Endometrium (tissue), 2 donors: Measurements from ENCODE around the gene GRID1.
"Not testable (repeated sequence)": the region's sequence is repeated elsewhere in the genome, so short reads cannot be mapped to it uniquely, and the experiment has no call there.

Source experiments
- FAIRE-seq: peaks from 2 replicates; lab custom pipeline; 2012; peaks lifted over from hg19 to GRCh38; lab: Jason Lieb, UNC
- donor health status: control.
- donor health status: control.

GRID1 gene

GRCh38 chr10:85789125-85789524 is 577.5 kb downstream of the GRID1 start:
- FAIRE-seq, result no peak

DNA sequence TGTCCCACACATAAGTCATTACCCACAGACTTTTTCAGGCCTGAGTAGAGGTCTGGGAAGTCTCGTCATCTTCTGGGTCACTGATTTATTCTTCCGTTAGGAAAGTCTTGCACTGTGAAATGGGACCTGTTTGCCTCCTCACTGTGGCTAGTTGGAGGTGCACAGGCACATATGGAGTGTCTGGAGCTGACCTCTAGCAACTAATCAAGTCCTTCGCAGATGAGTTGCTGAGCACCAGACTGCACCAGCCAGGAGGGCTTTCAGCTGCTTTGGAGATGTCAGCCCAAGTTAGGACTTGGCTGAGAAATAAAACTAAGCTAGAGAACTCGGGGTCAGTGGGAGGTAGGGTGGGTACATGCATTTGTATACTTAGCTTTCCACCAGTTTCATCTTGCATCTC is 578.0 kb downstream of the GRID1 start:
- no peak for FAIRE-seq

- no peak for FAIRE-seq
Measured at GRCh38 chr10:85787881-85788280, 578.7 kb downstream of the GRID1 start.

GRCh38 chr10:85787393-85787792 is 579.2 kb downstream of the GRID1 start:
- FAIRE-seq, result no peak

DNA sequence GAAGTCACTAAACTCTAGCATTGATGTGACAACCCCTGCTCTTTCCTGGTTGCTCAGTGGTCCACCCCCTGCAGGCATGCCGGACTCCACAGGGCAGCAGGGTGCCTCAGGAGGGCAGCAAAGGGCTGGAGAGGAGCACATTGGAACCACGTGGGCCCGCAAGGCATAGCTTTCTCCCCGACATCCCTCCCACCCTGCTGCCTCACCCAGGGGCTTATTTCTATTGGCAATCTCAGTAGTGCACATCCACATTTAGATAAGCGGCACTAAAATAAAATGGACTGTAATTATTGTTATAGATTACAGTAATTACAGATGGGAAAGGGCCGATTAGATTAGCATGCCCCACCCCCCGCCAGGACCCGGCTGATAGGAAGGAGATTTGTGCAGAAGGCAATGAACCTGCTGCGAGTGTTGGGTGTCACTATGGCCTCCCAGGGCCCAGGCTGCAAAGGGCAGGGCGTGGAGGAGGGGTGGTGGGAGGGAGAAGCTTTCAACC is 580.1 kb downstream of the GRID1 start:
- FAIRE-seq, result no peak

DNA sequence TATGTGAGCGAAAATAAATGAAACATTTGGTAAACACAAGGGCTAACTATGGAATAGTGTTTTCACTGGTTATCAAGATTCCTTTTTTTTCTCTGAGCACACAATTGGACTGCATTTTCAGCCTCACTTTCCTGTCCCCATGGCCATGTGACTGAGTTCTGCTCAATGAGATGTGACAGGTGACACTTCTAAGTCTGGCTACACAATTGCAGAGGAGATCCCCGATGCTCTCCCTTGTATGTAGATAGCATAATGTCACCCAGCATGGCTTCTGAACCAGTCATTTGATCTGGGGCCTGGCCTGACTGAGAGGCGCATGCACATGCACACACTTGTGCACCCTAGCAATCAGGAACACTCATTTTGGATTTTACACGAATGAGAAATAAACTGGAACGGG is 581.8 kb downstream of the GRID1 start:
- no peak for FAIRE-seq

- no peak for FAIRE-seq
Measured at GRCh38 chr10:85781404-85781803, 585.2 kb downstream of the GRID1 start.

DNA sequence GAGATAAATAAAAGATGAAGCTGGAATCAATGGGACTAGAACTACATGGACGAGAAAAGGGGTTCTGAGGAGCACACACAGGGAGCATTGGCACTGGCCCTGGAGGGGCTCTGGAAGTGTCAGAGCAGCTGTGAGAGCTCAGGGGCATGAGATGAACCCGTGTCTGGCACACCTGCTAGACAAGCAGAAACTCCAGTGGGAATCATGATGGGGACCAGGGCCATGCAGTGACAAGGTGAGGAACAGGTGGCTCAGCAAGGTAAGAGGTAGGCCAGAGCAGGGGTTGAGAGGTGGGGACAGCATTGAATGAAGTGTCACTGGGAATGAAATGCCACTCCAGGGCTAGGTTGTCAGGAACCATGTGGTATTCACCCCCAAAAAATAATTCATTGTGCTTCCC is 588.5 kb downstream of the GRID1 start:
- FAIRE-seq, result no peak

DNA sequence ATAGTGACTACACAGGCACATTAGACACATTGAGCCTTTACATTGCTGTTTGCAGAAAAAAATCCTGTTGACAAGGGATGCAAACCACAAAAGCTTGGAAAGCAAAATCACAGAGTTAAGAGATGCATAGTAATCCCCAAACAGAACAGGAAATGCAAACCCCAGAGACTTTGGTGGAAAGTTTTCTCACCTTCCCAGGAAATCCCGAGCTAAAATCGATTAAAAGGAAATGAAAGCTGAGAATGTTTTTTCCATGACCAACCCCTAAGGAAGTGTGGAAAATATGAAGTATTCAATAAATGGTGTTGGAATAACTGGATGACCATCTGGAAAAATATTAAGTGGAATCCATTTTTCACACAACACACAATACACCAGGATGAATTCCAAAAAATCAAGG is 598.7 kb downstream of the GRID1 start:
- FAIRE-seq, result no peak

- FAIRE-seq, result no peak
Measured at GRCh38 chr10:85764108-85764507, 602.5 kb downstream of the GRID1 start.

GRCh38 chr10:85761906-85762445 is 604.6 kb downstream of the GRID1 start:
- FAIRE-seq, result no peak

DNA sequence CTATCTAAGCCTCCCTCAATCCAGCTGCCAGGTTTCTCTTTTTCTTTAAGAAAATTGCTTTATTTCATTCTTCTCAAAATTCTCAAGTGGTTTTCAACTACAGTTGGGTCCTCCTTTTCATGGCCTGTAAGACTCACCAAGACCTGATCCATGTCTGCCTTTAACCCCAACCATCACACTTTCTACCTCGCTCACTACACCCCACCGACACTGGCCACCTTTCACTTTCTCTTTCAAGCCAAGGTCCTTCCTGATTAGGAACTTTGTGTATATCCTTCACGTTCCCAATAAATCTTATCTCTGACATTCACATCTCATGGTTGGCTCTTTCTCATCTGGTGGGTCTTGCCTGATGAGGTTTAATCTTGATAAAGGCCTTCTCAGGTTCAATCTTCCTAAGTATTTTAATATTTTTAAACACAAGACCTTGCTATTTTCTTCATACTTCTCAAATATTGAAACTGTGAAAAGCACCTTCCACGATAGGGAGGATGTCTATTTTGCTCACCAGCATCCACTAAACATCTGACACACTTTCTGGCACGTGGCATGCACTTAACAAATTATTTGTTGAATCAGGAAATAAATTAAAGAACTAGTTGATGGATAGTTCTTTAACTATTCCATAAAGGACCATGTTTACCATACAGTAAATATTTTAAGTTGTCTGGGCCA is 624.8 kb downstream of the GRID1 start:
- FAIRE-seq, result no peak

DNA sequence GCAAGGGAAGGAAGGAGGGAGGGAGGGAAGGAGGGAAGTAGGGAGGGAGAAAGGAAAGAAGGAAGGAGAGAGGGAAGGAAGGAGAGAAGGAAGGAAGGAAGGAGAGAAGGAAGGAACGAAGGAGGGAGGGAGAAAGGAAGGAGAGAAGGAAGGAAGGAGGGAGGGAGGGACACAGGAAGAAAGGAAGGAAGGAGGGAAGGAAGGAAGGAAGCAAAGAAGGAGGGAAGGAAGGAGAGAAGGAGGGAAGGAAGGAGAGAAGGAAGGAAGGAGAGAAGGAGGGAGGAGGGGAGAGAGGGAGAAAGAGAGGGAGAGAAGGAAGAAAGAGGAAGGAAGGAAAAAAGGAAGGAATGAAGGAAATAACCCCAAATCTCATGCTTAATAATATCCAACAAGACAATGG is 630.6 kb downstream of the GRID1 start:
- FAIRE-seq, result no peak

GRCh38 chr10:85734791-85735190 is 631.8 kb downstream of the GRID1 start:
- no peak for FAIRE-seq

GRCh38 chr10:85724215-85724614 is 642.4 kb downstream of the GRID1 start:
- FAIRE-seq, result no peak

DNA sequence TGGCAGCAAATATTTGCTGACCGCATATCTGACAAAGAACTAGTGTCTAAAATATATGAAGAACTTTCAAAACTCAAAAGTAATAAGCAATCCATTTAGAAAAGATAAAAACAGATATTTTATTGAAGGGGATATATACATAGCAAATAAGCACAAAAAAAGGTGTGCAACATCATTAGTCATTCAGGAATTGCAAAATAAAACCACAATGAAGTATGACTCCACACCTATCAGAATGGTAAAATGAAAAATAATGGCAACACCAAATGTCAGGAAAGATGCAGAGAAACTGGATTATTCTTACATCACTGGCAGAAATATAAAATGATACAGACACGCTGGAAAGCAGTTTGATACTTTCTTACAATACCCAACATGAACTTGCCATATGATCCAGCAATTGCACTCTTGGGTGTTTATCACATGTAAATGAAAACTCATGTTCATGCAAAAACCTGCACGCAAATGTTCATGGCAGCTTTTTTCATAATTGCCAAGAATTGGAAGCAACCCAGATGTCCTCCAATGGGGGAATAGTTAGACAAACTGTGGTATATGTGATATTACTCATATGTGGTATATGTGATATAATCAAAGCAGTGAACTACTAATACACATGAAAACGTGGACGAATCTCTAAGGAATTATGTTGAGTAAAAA is 645.5 kb downstream of the GRID1 start:
- FAIRE-seq, result no peak

- FAIRE-seq, result no peak
Measured at GRCh38 chr10:85719408-85719807, 647.2 kb downstream of the GRID1 start.

DNA sequence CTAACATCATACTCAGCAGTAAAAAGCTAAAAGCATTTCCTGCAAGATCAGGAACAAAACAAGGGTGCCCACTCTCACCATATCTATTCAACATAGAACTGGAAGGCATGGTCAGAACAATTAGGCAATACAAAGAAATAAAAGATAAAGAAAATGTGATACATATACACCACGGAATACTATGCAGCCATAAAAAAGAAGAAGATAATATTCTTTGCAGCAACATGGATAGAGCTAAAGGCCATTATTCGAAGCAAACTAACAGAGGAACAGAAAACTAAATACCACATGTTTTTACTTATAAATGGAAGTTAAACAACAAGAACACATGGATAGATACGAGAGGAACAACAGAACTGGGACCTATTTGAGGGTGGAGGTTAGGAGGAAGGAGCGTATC is 652.7 kb downstream of the GRID1 start:
- FAIRE-seq, result no peak

DNA sequence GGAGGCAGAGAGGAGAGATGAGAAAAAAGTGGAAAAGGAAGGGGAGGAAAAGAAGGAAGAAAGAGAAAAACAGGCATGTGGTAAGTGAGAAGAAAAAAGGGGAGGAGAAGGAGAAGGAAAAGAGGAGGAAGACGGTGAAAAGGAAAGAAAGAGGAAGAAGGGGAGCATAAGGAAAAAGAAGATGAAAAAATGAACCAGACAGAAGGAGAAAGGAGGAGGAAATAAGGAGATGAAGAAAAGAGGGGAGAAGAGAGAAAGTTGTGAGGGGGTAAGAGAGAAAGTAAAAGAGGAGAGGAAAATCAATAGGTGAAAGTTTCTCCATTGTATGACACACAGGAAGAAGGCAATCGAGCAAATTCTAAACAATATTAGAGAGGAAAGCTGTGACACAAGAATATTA is 663.8 kb downstream of the GRID1 start:
- FAIRE-seq, result no peak

GRCh38 chr10:85699066-85699465 is 667.5 kb downstream of the GRID1 start:
- FAIRE-seq, result not testable (repeated sequence)

DNA sequence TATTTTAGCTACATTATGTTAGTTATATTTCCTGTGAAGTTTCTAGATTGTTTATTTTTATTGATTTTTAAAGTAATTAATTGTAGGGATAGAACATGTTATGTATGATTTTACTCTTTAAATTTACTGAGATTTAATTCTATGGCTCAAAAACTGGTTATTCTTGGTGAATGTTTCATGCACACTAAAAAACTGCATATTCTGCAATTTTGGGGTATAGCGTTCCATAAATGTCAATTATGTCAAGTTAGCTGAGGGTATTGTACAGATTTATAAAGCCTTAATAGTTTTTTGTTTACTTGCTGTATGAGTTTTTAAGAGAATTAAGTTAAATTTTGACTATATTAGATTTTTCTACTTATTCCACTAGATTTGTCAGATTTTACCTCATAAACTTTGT is 669.7 kb downstream of the GRID1 start:
- no peak for FAIRE-seq

- FAIRE-seq, result no peak
Measured at GRCh38 chr10:85682621-85683020, 684.0 kb downstream of the GRID1 start.

- no peak for FAIRE-seq
Measured at GRCh38 chr10:85679710-85680109, 686.9 kb downstream of the GRID1 start.

DNA sequence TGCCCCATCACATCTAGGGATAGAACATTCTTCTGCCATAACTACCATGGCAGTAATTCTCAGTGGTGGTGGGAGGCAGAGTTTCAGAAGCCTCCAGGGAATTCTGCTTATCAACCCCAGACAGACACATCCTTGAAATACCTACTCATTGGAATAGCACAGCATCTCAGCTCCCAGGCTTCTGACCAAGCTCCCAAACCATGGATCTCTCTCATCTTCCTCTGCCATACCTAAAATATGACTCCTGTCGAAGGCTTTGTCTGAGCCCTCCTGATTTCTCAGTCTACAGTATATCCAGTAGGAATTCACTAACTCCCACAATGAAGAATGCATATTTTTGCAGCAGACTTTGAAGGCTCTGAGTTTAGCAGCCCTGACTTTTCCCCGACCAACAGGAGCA is 687.5 kb downstream of the GRID1 start:
- FAIRE-seq, result no peak
